Adrenal gland (tissue), 12 donors: Measurements from ENCODE around the gene HIGD2A. TPM values are rescaled to one million over a fixed set of nuclear protein-coding genes. Genes with fewer than 3 reads are reported as not detected.

Source experiments
- DNase-seq, 7 donors: peaks; one replicate each; pipeline ENCODE4 v3.0.0-alpha.2; 2019 to 2020
- H3K27ac ChIP-seq, 5 donors: fragments of 200-600 bp; sonication (generic) in 4 of 5; 1 replicate in 3 of 5; 2 replicates in 2 of 5; pipeline versions ENCODE4 v1.5.1 to v1.8.0; 2016 to 2020; ENCODE audit warnings: mild to moderate bottlenecking in 1 of 5
- H3K27me3 ChIP-seq: fragments of 200-600 bp; 2 replicates; pipeline ENCODE4 v1.8.0; 2021
- H3K36me3 ChIP-seq, 2 donors: fragments of 200-600 bp; replicated peaks in 1 of 2; 1 replicate in 1 of 2; 2 replicates in 1 of 2; pipeline versions ENCODE4 v1.5.1 to v1.8.0; 2018 to 2022
- H3K4me1 ChIP-seq, 2 donors: fragments of 200-600 bp; replicated peaks in 1 of 2; 1 replicate in 1 of 2; 2 replicates in 1 of 2; pipeline versions ENCODE4 v1.5.1 to v1.8.0; 2018 to 2021
- H3K4me3 ChIP-seq, 4 donors: fragments of 200-600 bp; sonication (generic) in 3 of 4; one replicate each; pipeline ENCODE4 v1.5.1; 2016 to 2018
- H3K9me3 ChIP-seq, 3 donors: fragments of 200-600 bp; sonication (generic) in 1 of 3; replicated peaks in 1 of 3; 1 replicate in 2 of 3; 2 replicates in 1 of 3; pipeline versions ENCODE4 v1.5.1 to v1.8.0; 2016 to 2021
- POLR2A ChIP-seq, 2 donors: fragments of 450-650 bp; IDR thresholded peaks; one replicate each; pipeline ENCODE4 v1.6.1; 2017; ENCODE audit warnings: antibody characterized with exemption in 2 of 2, mild to moderate bottlenecking in 2 of 2, moderate library complexity in 1 of 2
- WGBS, 4 donors: extraction: QIAGEN DNeasy Blood & Tissue Kit in 2 of 4; methylation state at CpG; one replicate each; pipeline versions ENCODE4 v1.1.5 to v1.1.7; 2013 to 2017; 5-methylcytosine and 5-hydroxymethylcytosine counted together
- intact Hi-C, 2 donors: fragments of 100-400 bp; cut with DNase I; formaldehyde crosslinking; loops; one replicate each; pipeline versions ENCODE4 v1.14.1 to v1.15.0; 2022 to 2023
- polyA plus RNA-seq, 3 donors: library from polyadenylated mRNA; stranded (reverse); fragments of 200-250 nt in 2 of 3; fragments of 350-450 nt in 1 of 3; fragmentation: Illumina TruSeq in 1 of 3; extraction: RNeasy Lipid Tissue Mini Kit (QIAGEN cat#74804) in 1 of 3; gene quantifications; one replicate each; pipeline ENCODE4 v1.2.3, GENCODE V29; 2013 to 2014
- total RNA-seq, 9 donors: library from RNA; depleted of rRNA in 4 of 9; stranded (reverse); fragments of >200 nt in 4 of 9; fragments of 120-200 nt in 1 of 9; fragmentation: NEBNext Ultra II Directional in 1 of 9; extraction: Animal tissue kit (Norgen Biotek cat#: 25700) in 1 of 9; gene quantifications; one replicate each; pipeline versions ENCODE4 v1.1.0 to v1.2.4, GENCODE V29; 2013 to 2023
- TF ChIP-seq, protein P1 (sequence below), 6 experiments: fragments of 450-650 bp in 4 of 6; fragments of 200-600 bp in 2 of 6; sonication (generic) in 1 of 6; IDR thresholded peaks; 1 replicate in 5 of 6; 2 replicates in 1 of 6; pipeline versions ENCODE4 v1.5.1 to v1.8.0; 2016 to 2021; ENCODE audit warnings: antibody characterized with exemption in 6 of 6, mild to moderate bottlenecking in 2 of 6, moderate library complexity in 1 of 6
- donor health status: healthy with polysubstance abuse.
- donor health status: Bipolar disorder and iron deficiency.
- donor health status: DM: yes; HTN: yes; CAD: no.
- donor health status: DM: no; HTN: no; CAD: no.
- donor health status: DM: no; HTN: no; CAD: no.
- donor health status: DM: yes; HTN: yes; CAD: no.

HIGD2A gene
- total and polyA plus RNA-seq, 12 donors: 112 to 492 (median 214) TPM

DNA sequence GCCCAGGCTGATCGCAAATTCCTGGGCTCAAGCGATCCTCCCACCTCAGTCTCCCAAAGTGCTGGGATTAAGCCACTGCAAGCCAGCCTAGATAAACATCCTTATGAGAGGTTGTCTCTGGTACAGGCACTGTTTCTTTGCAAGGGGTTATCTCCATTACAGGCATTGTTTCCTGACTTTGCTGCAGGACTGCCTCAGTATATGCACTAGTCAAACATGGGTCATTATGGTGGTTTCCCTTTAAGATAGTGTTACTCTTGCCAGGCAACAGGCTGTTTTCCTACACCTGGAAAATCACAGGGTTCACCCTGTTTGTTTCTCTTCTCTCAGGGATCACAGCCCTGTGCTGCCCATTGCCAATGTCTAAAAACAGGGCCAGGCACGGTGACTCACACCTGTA, 35.6 kb downstream of the HIGD2A start:
- Histone ChIP-seq H3K27me3 (no peaks in the 10 kb centered on the region), H3K27ac (no peak overlapping the region), H3K4me3 (no peak overlapping the region), H3K4me1 (no peaks in the 10 kb centered on the region), H3K9me3 (peaks cover 0 to 3% (median 0%) of the 10 kb centered on the region in 3 donors), H3K36me3 (no peaks in the 10 kb centered on the region)
- TF ChIP-seq, protein P1, sequence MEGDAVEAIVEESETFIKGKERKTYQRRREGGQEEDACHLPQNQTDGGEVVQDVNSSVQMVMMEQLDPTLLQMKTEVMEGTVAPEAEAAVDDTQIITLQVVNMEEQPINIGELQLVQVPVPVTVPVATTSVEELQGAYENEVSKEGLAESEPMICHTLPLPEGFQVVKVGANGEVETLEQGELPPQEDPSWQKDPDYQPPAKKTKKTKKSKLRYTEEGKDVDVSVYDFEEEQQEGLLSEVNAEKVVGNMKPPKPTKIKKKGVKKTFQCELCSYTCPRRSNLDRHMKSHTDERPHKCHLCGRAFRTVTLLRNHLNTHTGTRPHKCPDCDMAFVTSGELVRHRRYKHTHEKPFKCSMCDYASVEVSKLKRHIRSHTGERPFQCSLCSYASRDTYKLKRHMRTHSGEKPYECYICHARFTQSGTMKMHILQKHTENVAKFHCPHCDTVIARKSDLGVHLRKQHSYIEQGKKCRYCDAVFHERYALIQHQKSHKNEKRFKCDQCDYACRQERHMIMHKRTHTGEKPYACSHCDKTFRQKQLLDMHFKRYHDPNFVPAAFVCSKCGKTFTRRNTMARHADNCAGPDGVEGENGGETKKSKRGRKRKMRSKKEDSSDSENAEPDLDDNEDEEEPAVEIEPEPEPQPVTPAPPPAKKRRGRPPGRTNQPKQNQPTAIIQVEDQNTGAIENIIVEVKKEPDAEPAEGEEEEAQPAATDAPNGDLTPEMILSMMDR (IDR thresholded peaks at IDR 0.05): no peak
- TF ChIP-seq POLR2A (IDR thresholded peaks at IDR 0.05): no peak
- intact Hi-C loops: no loop called here
- DNase-seq: no peak
- WGBS, 4 donors: 64 to 76% (median 68%) methylated on average over 3 of the region's 3 CpGs

DNA sequence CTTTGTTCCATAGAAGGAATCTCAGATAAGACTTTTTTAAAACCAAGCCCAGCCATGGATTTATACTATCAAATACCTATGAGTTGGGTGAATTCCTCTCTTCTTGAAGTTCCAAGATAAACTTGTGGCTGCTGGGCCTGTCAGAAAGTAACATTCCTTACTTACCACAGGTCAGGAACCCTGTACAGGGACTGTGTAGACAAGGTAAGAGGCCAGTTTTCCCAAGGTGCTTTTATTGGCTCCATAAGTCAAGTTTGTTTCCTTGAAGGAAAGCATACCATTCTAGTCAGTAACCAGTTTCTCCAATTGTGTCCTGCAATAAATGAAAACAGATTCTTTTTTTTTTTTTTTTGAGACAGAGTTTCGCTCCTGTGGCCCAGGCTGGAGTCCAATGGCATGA, 36.6 kb downstream of the HIGD2A start:
- intact Hi-C loops: no loop called here
- TF ChIP-seq POLR2A (IDR thresholded peaks at IDR 0.05): no peak
- TF ChIP-seq, protein P1 (IDR thresholded peaks at IDR 0.05): no peak
- DNase-seq: no peak
- H3K27ac ChIP-seq: no peak overlapping the region
- no peaks in the 10 kb centered on the region for H3K4me1 ChIP-seq
- 67 to 100% (median 97%) methylated on average over 1 of the region's 1 CpG for WGBS, 4 donors
- no peaks in the 10 kb centered on the region for H3K36me3 ChIP-seq
- peaks cover 0 to 3% (median 0%) of the 10 kb centered on the region in 3 donors for H3K9me3 ChIP-seq
- no peaks in the 10 kb centered on the region for H3K27me3 ChIP-seq
- H3K4me3 ChIP-seq: no peak overlapping the region

DNA sequence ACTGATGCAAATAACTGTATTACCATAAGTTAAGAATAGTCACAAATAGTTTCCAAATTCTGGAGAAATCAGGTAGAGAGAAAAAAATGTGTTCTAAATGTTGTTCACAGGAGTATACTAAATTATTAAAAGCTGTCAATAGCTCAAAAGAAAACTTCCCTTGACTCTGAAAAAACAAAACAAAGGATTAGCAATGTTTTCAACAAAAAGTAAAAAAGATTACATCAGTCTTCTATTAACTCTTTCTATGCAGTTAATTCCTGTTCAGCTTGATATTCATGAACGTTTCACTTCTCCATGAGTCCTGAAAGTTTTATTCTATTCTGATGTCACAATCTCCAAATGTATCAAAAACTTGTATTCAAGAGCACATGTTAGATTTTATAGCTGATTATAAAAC, 37.2 kb downstream of the HIGD2A start:
- no peak for TF ChIP-seq POLR2A (IDR thresholded peaks at IDR 0.05)
- TF ChIP-seq, protein P1 (IDR thresholded peaks at IDR 0.05): no peak
- Histone ChIP-seq H3K4me3 (no peak overlapping the region), H3K9me3 (peaks cover 0 to 3% (median 0%) of the 10 kb centered on the region in 3 donors), H3K27me3 (no peaks in the 10 kb centered on the region), H3K4me1 (no peaks in the 10 kb centered on the region), H3K36me3 (no peaks in the 10 kb centered on the region), H3K27ac (no peak overlapping the region)
- intact Hi-C loops: no loop called here
- no peak for DNase-seq
- 81 to 86% (median 84%) methylated on average over 1 of the region's 1 CpG for WGBS, 4 donors

DNA sequence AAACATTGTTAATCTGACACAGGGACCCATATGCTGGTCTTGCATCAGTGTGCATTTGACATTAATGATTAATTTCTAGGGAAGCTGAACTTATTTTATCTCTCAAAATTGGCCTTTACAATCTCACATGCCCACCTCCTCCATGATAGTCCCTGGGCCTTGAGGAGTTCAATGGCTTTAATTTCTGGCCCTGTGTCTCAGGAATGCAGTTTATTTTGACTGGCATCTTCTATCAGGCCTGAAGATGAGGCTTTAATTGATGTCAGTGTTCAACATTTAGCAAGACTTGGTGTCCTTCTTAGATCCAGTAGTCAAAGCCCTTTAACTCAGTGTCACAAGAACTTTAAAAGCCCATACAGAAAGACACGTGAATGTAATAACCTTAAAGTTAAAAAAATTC, 38.3 kb downstream of the HIGD2A start:
- H3K9me3 ChIP-seq: peaks cover 0 to 3% (median 0%) of the 10 kb centered on the region in 3 donors
- TF ChIP-seq, protein P1 (IDR thresholded peaks at IDR 0.05): no peak
- TF ChIP-seq POLR2A (IDR thresholded peaks at IDR 0.05): no peak
- intact Hi-C loops: no loop called here
- no peak overlapping the region for H3K4me3 ChIP-seq
- DNase-seq: no peak
- no peaks in the 10 kb centered on the region for H3K36me3 ChIP-seq
- 62 to 89% (median 75%) methylated on average over 1 of the region's 1 CpG for WGBS, 4 donors
- no peaks in the 10 kb centered on the region for H3K27me3 ChIP-seq
- no peak overlapping the region for H3K27ac ChIP-seq
- no peaks in the 10 kb centered on the region for H3K4me1 ChIP-seq
